Kidney glomerular epithelial cell (primary cell): ENCODE measurements around the gene CCT5.
"Not testable (repeated sequence)": the region's sequence is repeated elsewhere in the genome, so short reads cannot be mapped to it uniquely, and the experiment has no call there.

ENCODE experiments used
- DNase-seq: peaks from one replicate; lab custom pipeline; 2025; lab: John Stamatoyannopoulos, UW

The CCT5 gene

DNA sequence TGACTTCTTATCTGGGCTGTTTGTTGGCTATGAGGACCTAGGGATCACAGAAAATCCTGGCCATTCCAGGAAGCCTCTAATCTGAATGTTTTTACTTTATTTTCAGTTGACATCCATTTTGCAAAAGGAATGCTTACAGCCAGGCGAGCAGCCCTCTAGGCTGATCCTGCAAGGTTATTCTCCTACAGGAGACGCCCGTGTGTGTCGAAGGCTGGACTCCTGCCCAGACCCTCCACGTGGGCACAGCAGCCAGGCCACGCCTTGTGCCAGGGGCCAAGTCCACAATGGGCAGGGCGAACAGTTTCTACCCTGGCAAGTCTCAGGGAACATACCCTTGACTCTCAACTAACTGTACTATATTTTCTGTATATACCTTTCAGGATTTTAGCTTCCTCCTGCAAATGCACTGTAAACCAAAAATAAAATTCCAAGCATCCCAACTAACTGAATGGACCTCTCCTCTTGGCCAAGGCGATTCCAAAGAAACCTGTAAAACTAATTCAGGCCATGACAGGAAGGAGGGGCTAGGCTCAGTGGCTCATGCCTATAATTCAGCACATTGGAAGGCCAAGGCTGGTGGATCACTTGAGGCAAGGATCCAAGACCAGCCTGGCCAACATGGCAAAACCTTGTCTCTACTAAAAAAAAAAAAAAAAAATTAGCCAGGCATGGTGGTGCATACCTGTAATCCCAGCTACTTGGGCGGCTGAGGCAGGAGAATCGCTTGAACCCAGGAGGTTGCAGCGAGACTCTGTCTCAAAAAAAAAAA, 51.9 kb downstream of the CCT5 start:
- DNase-seq = no peak

DNA sequence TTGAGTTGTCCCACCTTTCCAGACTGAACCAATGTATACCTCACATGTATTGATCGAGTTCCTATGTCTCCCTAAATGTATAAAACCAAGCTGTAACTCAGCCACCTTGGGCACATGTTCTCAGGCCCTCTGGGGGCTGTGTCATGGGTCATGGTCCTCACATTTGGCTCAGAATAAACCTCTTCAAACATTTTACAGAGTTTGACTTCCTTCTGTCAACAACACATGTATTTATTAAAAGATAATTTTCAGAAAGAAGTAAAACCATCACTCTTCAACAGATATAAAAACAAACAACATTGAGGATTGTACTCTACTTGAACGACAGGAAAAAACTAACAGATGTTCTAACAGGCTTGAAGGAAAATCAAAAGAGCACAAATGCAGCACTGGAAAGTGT, 53.1 kb downstream of the CCT5 start:
- DNase-seq = no peak

DNA sequence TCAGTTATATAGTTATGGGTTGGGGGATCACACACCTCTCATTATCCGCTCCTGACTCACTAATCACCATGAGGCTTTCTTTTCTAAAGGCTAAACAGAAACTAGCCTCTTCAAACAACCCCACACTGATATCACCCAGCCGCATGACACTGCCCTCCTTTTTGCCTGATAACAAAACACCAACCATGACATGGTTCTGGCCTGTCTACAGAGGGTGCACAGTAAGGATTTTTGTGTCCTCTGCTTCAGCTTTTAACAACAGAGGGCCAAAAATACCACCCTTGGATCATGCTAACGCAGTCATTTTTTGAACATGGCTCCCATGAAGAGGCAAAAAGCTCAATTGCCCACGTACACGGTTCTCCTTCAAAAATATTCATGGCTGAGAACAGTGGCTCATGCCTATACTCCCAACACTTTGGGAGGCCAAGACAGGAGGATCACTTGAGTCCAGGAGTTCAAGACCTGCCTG, 53.7 kb downstream of the CCT5 start:
- DNase-seq = no peak

DNA sequence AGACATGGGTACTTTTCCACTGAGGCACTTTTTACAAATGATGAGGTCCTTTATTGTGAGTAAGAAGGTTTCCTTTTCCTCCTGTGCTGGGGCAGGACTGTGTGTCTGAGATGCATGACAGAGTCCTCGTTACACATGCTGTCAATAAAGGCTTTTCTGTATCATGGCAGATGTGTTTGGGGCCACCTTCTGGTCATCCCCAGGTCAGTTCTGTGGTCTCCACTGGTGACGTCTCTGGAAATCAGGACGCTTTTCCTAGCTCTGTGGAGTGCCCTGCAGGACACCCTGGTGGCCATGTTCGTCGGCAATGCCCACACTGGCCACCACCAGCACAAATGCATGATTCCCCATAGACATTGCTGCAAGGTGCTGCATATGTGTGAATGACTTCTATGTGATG, 54.9 kb downstream of the CCT5 start:
- no peak for DNase-seq

DNA sequence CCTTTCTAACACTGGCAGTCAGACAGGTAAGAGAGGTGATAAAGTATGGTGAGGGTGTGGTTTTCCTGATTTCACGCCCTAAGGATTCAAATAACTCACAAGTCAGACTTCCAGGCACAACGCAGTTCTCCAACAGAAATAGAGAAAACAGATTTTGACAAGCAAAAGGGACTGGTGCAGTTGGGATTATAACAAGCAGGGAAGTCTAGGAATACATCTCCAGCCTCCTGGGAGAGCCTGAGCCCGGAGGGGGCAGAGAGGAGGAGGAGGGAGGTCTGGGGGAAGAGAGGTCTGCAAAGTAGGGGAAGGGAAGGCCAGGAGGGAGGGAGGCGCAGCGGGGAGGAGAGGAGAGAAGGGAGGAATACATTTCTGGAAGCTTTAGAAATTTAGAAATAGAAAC, 56.0 kb downstream of the CCT5 start:
- no peak for DNase-seq

DNA sequence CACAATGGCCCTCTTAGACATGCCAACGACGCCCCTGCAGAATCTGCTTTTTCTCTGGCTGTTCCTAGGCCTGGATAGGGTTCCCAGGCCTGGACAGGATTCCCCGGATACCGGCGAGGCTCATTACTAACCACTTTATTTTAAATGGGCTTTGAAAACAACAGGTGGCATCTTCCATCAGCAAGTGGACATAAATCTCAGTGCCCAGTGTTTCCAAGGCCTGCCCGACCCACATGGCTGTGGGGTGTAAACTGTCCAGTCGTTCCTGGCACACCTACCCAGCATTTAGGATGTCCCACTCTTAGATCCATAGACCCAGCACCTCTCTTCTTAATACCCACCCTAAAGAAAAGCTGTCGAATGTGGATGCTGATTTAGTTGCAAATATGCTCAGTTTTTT, 56.7 kb downstream of the CCT5 start:
- DNase-seq = no peak

DNA sequence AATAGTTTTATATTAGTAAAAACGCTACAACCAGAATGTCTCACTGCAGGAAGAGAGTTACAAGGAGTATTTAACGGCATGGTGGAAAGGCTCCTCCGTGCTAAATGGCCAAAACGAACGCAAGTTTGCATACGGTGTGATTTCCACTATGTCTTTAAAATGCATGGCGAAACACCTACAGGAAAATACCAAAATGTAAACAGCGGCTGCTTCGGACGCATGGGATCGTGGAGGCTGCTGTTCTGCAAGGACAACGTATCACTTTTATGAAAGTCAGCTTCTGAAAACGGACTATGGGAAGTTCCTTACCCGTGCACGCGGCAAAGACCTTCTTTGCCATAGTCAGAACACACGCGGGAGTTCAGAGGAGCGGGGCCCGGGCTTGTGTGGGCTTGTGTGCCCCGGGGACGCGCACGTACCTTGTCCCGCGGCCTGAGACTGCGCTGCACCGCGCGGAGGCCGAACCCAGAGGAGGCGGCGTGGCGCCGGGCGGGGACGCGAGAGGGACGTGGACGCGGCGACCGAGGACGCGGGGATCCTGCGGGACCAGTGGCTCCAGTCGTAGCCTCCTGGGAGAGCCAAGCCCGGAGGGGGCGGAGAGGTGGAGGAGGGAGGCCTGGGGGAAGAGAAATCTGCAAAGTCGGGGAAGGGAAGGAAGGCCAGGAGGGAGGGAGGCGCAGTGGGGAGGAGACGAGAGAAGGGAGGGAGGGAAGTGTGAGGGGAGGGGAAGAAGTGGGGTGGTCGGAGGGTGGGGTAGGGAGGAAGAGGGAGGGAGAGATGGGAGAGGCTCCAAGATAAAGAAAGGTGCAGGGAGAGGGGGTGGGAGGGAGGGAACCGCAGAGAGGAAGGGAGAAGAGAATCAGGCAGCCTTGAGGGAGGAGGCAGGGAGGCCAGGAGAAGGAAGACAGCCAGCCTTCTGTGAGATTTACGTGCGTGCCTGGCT, 57.4 kb downstream of the CCT5 start, which contains the start of gene CMBL:
Gene CMBL (minus strand): TSS at position 697 of the 943 bp plus-strand sequence. CDS start 17,140 bp downstream, outside the sequence.
- DNase-seq = peak; percentile 27

DNA sequence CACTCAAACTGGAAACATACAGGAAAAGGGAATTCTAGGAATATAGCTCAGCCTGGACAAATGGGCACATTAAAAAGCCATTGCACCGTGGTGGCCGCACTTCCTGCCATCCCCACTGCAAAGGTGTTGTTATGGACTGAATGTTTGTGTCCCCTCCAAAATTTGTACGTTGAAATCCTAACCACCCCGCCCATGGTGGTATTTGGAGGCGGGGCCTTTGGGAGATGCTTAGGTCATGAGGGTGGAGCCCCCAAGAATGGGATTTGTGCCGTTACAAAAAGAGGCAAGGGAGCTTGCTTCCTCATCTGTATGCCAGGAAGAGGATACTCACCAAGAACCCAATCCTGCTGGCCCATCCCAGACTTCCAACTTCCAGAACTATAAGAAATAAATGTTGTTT, 58.8 kb downstream of the CCT5 start:
- no peak for DNase-seq

DNA sequence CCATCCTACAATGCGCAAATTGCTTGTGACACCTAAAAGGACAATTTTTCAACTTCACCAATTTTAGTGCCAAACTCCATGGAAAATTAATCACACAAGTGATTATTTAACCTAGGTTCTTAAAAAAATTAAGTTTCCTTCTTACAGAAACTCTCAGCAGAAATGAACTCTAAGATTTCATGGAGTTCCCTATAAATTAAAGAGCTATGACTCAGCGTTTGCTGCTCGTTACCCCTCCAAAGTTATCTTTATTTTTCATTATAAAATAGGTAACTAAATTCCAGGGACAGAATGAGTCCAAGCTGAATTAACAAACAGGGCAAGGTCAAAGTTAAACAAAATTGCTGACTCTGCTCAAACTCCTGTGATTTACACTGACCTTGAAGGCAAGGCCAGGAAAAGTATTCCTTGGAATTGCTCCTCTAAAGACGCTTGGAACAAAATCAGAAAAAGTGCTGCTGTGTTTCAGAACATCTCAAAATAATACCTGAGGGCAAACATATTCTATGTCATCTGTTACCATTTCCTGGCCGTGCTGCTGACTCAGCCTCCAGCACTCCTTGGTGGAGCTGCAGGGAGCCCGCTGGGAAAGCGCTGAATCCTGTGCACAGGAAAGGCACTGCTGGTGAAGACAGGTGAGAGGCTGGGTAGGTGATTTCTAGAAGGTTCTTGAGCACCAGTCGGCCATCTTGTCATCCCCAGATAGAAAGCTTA, 60.1 kb downstream of the CCT5 start:
- peak; percentile 58 for DNase-seq

DNA sequence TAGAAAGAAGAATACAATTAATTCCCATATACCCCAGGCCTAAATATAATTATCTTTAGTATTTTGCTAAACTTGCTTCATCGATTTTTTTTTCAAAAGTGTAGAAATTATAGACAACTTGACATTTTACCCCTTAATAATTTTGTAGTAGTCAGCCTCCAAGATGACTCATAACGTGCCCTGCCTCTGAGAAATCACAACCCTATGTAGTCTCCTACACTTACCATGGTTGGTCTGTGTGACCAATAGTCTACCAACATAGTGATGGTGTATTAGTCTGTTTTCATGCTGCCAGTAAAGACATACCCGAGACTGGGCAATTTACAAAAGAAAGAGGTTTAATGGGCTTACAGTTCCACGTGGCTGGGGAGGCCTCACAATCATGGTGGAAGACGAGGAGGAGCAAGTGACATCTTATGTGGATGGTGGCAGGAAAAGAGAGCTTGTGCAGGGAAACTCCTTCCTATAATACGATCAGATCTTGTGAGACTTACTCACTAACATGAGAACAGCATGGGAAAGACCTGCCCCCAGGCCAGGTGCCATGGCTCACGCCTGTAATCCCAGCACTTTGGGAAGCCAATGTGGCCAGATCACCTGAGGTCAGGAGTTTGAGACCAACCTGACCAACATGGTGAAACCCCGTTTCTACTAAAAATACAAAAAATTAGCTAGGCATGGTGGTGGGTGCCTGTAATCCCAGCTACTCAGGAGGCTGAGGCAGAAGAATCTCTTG, 60.9 kb downstream of the CCT5 start:
- not testable (repeated sequence) for DNase-seq

DNA sequence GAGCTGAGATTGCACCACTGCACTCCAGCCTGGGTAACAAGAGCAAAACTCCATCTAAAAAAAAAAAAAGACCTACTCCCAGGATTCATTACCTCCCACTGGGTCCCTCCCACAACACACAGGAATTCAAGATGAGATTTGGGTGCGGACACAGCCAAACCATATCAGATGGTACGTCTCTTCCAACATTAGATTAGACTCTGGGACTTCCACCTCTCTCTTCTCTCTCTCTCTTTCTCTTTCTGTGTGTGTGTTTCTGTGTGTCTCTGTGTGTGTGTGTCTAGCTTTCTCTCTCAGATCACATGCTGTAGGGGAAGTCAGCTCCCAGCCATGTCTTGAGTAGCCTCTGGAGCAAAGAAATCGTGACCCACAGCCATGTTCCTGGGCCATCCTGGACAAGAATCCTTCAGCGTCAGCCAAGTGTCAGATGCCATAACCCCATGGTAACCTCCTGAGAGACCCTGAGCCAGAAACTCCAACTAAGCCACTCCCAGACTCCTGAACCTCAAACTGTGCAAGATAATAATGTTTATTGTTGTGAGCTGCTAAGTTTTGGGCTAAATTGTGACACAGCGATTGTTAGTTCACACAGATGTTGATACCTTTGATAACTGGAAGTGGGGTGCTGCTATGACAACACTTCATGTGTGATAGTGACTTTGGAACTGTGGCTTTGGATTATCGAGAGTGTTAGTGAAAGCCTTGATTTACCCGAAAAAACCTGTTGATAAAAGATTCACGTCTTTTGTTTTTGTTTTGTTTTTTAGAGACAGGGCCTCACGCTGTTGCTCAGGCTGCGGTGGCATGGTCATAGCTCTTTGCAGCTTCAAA, 61.7 kb downstream of the CCT5 start:
- no peak for DNase-seq

DNA sequence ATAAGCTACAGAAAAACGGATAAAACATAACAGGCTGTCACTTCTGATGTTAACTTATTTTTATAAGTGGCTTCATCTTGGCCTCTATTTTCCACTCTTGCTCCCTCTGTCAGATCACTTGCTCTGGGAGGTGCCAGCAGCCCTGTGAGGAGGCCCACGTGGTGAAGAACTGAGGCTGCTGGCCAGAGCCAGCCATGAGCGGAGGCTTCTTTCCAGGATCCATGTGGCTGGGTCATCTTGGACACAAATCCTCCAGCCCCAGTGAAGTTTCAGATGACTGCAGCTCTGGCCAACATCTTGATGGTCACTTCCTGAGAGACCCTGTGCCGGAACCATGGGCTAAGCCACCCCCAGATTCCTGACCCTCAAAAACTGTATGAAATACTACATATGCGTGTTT, 65.1 kb downstream of the CCT5 start:
- no peak for DNase-seq
